GM10248 (cell line): ENCODE measurements around the gene BIRC3.

Source experiments
- CTCF ChIA-PET: fragments of 300-600 bp; sonication (Branson Sonifier 250); formaldehyde crosslinking; extraction: SDS; loops from one replicate; lab custom pipeline; 2021; ENCODE audit warnings: antibody characterized with exemption; lab: Yijun Ruan, JAX
- POLR2A ChIA-PET: fragments of 350-650 bp; sonication (Branson Sonifier 250); formaldehyde crosslinking; extraction: SDS; loops from one replicate; lab custom pipeline; 2020; ENCODE audit warnings: antibody characterized with exemption; lab: Yijun Ruan, JAX
- DNase-seq: peaks from one replicate; pipeline ENCODE4 v3.0.0; 2012; ENCODE audit errors: extremely low spot score
- TF ChIP-seq, protein P1 (sequence below): IDR thresholded peaks from 2 replicates; pipeline ENCODE4 v1.5.1; 2012; ENCODE audit warnings: mild to moderate bottlenecking, low read depth; ENCODE audit errors: extremely low read depth, missing control alignments, control extremely low read depth

The BIRC3 gene

DNA sequence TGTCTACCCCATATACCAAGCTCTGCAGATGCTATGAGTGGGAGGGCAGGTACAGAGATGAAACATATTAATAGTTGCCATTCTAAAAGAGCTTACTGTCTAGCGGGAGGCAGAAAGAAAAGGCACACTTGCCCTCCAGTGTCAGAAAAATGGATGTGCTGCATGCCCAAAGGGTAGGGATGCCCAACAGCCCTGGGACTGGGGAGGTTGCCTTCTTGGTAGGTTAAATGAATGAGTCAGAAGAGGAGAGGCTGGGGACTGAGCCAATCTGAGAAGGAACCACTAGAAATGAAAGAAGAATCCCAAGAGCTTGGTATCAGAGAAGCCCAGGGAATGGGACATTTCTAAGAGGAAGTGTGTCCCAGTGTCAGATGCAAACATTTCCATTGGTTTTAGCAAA lies 1.2 kb downstream of the BIRC3 start:
- DNase-seq = no peak
- ChIA-PET POLR2A (interaction anchor here (0.6 to 1.5 kb wide), 2 partner anchors 8 to 32 kb away, joined by 3 to 6 read pairs; no protein-coding TSS in a partner anchor), CTCF (interaction anchor here (1.2 to 9.6 kb wide), 8 partner anchors 23 to 348 kb away, joined by 3 to 90 read pairs (median 5); no protein-coding TSS in a partner anchor)
- TF ChIP-seq, protein P1, sequence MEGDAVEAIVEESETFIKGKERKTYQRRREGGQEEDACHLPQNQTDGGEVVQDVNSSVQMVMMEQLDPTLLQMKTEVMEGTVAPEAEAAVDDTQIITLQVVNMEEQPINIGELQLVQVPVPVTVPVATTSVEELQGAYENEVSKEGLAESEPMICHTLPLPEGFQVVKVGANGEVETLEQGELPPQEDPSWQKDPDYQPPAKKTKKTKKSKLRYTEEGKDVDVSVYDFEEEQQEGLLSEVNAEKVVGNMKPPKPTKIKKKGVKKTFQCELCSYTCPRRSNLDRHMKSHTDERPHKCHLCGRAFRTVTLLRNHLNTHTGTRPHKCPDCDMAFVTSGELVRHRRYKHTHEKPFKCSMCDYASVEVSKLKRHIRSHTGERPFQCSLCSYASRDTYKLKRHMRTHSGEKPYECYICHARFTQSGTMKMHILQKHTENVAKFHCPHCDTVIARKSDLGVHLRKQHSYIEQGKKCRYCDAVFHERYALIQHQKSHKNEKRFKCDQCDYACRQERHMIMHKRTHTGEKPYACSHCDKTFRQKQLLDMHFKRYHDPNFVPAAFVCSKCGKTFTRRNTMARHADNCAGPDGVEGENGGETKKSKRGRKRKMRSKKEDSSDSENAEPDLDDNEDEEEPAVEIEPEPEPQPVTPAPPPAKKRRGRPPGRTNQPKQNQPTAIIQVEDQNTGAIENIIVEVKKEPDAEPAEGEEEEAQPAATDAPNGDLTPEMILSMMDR = no peak

DNA sequence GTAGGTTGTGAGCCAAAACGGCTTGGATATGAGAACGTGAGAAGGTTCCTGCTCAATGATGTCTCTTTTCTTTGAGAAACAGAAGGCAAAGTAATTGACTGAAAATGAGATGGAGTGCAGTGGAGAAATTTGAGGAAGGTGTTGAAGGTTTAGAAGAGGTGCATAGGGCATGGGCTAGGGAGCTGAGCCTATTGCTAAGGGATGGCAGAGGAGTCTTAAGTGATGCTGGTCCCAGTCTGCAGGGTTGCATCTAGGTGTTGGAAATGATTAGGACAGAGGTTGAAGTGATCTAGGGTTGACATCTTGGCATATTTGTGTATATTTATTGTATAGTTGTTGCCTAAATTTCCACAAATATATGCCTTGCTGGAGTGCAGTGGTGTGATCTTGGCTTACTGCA lies 2.3 kb downstream of the BIRC3 start:
- POLR2A ChIA-PET = no interaction called here
- TF ChIP-seq, protein P1 = no peak
- CTCF ChIA-PET = interaction anchor here (0.9 to 5.4 kb wide), 4 partner anchors 22 to 294 kb away, joined by 3 to 27 read pairs (median 10); no protein-coding TSS in a partner anchor
- DNase-seq = no peak

DNA sequence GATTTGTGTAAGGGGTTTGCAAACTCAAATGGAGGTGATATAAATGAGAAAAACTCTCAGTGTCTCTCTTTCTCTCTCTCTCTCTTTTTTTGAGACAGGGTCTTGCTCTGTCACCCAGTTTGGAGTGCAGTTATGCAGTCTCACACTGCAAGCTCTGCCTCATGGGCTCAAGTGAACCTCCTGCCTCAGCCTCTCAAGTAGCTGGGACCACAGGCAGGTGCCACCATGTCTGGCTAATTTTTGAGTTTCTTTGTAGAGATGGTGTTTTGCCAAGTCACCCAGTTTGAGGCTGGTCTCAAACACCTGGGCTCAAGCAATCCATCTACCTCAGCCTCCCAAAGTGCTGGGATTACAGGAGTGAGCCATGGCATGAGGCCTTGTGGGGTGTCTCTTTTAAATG lies 2.9 kb downstream of the BIRC3 start:
- ChIA-PET CTCF (interaction anchor here (0.9 to 5.4 kb wide), 4 partner anchors 22 to 293 kb away, joined by 3 to 27 read pairs (median 10); no protein-coding TSS in a partner anchor), POLR2A (no interaction called here)
- TF ChIP-seq, protein P1 = no peak
- no peak for DNase-seq

DNA sequence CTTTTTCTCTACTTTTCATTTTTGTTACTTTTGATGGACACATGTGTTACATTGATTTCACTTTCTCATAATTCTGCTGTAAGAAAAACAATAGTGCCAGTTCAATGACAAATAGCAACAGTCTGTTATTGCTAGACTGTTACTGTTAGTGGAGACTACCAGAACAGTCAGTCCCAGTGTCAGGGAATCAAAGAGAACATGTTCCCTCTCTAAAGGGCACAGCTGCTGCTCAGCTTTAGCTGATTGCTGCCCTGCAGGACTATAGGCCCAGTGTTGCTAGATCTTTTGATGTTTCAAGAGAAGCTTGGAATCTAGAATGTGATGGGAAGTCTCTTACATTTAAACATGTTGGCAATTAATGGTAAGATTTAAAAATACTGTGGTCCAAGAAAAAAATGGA lies 3.4 kb downstream of the BIRC3 start:
- no peak for DNase-seq
- POLR2A ChIA-PET = no interaction called here
- CTCF ChIA-PET = interaction anchor here (0.8 to 5.4 kb wide), 6 partner anchors 12 to 293 kb away, joined by 3 to 27 read pairs (median 4); no protein-coding TSS in a partner anchor
- TF ChIP-seq, protein P1 = no peak

DNA sequence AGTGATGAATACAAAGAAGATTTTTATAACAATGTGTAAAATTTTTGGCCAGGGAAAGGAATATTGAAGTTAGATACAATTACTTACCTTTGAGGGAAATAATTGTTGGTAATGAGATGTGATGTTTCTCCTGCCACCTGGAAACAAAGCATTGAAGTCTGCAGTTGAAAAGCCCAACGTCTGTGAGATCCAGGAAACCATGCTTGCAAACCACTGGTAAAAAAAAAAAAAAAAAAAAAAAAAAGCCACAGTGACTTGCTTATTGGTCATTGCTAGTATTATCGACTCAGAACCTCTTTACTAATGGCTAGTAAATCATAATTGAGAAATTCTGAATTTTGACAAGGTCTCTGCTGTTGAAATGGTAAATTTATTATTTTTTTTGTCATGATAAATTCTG lies 5.3 kb downstream of the BIRC3 start:
- no peak for DNase-seq

DNA sequence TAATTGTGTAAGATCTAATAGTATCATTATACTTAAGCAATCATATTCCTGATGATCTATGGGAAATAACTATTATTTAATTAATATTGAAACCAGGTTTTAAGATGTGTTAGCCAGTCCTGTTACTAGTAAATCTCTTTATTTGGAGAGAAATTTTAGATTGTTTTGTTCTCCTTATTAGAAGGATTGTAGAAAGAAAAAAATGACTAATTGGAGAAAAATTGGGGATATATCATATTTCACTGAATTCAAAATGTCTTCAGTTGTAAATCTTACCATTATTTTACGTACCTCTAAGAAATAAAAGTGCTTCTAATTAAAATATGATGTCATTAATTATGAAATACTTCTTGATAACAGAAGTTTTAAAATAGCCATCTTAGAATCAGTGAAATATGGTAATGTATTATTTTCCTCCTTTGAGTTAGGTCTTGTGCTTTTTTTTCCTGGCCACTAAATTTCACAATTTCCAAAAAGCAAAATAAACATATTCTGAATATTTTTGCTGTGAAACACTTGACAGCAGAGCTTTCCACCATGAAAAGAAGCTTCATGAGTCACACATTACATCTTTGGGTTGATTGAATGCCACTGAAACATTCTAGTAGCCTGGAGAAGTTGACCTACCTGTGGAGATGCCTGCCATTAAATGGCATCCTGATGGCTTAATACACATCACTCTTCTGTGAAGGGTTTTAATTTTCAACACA lies 6.4 kb downstream of the BIRC3 start:
- no peak for DNase-seq
- ChIA-PET POLR2A (no interaction called here), CTCF (interaction anchor here (0.7 to 1.4 kb wide), 2 partner anchors 10 to 30 kb away, joined by 4 to 5 read pairs; no protein-coding TSS in a partner anchor)
- TF ChIP-seq, protein P1 = no peak

More for the DNA sequence above, 5.3 kb downstream of the BIRC3 start:
- ChIA-PET CTCF (interaction anchor here (1.3 to 5.4 kb wide), 2 partner anchors 19 to 174 kb away, joined by 5 to 27 read pairs; no protein-coding TSS in a partner anchor), POLR2A (no interaction called here)
- TF ChIP-seq, protein P1 = no peak
